Heart left ventricle (tissue), 13 donors: ENCODE results near the gene ODC1.

Experiments used
- CTCF ChIP-seq, 12 donors: fragments of 200-600 bp; sonication (generic) in 4 of 12; IDR thresholded peaks; one replicate each; pipeline versions ENCODE4 v1.5.0 to v1.8.0; 2018 to 2022; ENCODE audit warnings: antibody characterized with exemption in 12 of 12, mild to moderate bottlenecking in 5 of 12
- POLR2A ChIP-seq, 2 donors: fragments of 450-650 bp; IDR thresholded peaks; one replicate each; pipeline ENCODE4 v1.6.1; 2017; ENCODE audit warnings: antibody characterized with exemption in 2 of 2, mild to moderate bottlenecking in 2 of 2, moderate library complexity in 2 of 2
- donor health status: ischemic (EF 13 %, LVEDD 7.1; RV severe dilation, severe dysfunction).
- donor health status: DM: no; HTN: yes; CAD: no.
- donor health status: DM: no; HTN: no; CAD: no.
- donor health status: ischemic (EF 25% LVEDD 6.9; RV normal size, moderate dysfunction).
- donor health status: ischemic (EF 25% LVEDD 5.7; RV mildly dilated, moderate dysfunction).
- donor health status: ischemic (EF 35%, LVEDD 5.7; RV mildly dilated, moderate dysfunction).
- donor health status: nonischemic (EF 11% LVEDD 7.7; RV severe dilation, severe dysfunction).
- donor health status: DM: yes; HTN: yes; CAD: no.
- donor health status: PGD.
- donor health status: ischemic (EF 29% LVEDD 5.4; RV normal size, mild dysfunction).
- donor health status: nonischemic (EF 23%, LVEDD 6.1; RV moderate dilation, normal function).

GRCh38 chr2:10495311-10495987, 47.3 kb upstream of the ODC1 start:
- TF ChIP-seq CTCF (IDR thresholded peaks at IDR 0.05) (no peak), POLR2A (IDR thresholded peaks at IDR 0.05) (no peak)
